Measurements from ENCODE around the gene RAB11FIP3. TPM values are rescaled to one million over a fixed set of nuclear protein-coding genes. Genes with fewer than 3 reads are reported as not detected.

RAB11FIP3 gene
- total and polyA plus RNA-seq, 10 of the 15 experiments (the other 5 are each of a cell fraction or from before 2014, with no cell fraction given): 1.2 to 27.3 (median 7.7) TPM

DNA sequence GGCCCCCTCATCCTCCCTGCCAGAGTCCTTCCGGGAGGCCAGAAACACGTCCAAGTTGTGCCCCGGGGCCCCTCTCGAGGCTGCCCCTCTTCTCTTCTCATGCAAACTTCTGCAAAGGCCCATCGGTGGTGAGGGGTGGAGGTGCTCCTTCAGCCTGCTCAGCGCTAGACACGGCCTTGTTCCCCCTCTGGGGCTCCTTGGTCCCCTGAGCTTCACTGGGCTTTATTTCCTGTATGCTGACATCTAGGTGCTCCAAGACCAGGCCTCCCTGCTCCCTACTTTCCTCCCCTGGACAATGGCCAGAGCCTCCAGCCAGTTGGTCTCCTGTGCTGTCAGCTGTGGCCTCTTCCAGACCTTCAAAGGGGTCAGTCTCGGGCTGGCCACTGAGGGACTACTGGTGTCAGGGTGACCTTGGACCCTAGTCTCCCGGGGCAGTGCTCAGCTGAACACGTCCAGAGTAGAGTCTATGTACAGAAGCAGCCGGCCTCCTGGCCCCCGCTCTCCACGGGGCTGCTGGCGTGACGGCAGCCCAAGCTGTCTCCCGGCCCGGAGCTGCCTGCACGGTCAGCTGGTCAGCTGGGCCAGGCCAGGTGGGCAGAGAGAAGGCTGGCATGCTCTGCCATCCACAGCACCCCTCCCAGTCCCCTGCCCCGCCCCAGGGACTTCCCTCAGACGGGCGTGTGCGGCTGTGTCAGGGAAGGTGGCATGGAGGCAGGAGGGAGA, 133.0 kb downstream of the RAB11FIP3 start:
- no TSS peak for BruUV-seq (replicated peaks)
- H4K20me1 ChIP-seq (ENCODE audit: control insufficient read depth, insufficient read depth): no peaks in the 10 kb centered on the region
- H3K4me2 ChIP-seq (ENCODE audit: control insufficient read depth, insufficient read depth): no peak overlapping the region
- SMC1A ChIA-PET (ENCODE audit: uncharacterized antibody, unreplicated experiment): no interaction called here
- H3K36me3 ChIP-seq (ENCODE audit: control insufficient read depth in 2 of 2, insufficient read depth in 2 of 2, low read length in 1 of 2): no peaks in the 10 kb centered on the region; a peak in 1 of 4 replicates
- RAD21 ChIA-PET (ENCODE audit: unreplicated experiment): no interaction called here
- H3K4me1 ChIP-seq (ENCODE audit: control insufficient read depth, insufficient read depth, low read length): no peaks in the 10 kb centered on the region
- FAIRE-seq: no peak
- no peaks in the 10 kb centered on the region for H3K9me3 ChIP-seq (replicated peaks; ENCODE audit: control insufficient read depth, insufficient read depth, low read length)
- WGBS (ENCODE audit: insufficient coverage, insufficient replicate concordance, low lambda C conversion rate, missing lambda C conversion rate): 14% methylated on average over 22 of the region's 22 CpGs
- H3K4me3 ChIP-seq: no peak overlapping the region
- CTCF ChIA-PET: no interaction called here
- no peak for DNase-seq (ENCODE audit: low read depth, low spot score)
- TF ChIP-seq ZNF24 (IDR thresholded peaks at IDR 0.05) (no peak), NR2C2 (IDR thresholded peaks at IDR 0.05; ENCODE audit: borderline replicate concordance, control insufficient read depth, insufficient read length, low read depth) (no peak), SRF (IDR thresholded peaks at IDR 0.05; ENCODE audit: low read depth in 2 of 2, low read length in 2 of 2) (no peak)
- TF ChIP-seq, protein P1, sequence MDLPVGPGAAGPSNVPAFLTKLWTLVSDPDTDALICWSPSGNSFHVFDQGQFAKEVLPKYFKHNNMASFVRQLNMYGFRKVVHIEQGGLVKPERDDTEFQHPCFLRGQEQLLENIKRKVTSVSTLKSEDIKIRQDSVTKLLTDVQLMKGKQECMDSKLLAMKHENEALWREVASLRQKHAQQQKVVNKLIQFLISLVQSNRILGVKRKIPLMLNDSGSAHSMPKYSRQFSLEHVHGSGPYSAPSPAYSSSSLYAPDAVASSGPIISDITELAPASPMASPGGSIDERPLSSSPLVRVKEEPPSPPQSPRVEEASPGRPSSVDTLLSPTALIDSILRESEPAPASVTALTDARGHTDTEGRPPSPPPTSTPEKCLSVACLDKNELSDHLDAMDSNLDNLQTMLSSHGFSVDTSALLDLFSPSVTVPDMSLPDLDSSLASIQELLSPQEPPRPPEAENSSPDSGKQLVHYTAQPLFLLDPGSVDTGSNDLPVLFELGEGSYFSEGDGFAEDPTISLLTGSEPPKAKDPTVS (IDR thresholded peaks at IDR 0.05; ENCODE audit: low read depth, low read length): no peak
- no peak overlapping the region for H2AFZ ChIP-seq (ENCODE audit: control insufficient read depth, low read depth, low read length)
- H3K9ac ChIP-seq (ENCODE audit: control insufficient read depth, insufficient read depth, low read length): no peak overlapping the region
- H3K27ac ChIP-seq (ENCODE audit: control insufficient read depth, insufficient read depth): no peak overlapping the region
- H3K79me2 ChIP-seq (ENCODE audit: control insufficient read depth, insufficient read depth, low read length): no peaks in the 10 kb centered on the region
- intact Hi-C loops (cut with micrococcal nuclease; ENCODE audit: unreplicated experiment): no loop called here
- POLR2A ChIA-PET: interaction anchor here (0.6 kb wide), 1 partner anchor 442 kb away, joined by 3 read pairs; no protein-coding TSS in a partner anchor
- in situ Hi-C loops (cut with MboI): no loop called here
- peaks cover 4 to 9% of the 10 kb centered on the region in 2 experiments; a peak in 3 of 4 replicates for H3K27me3 ChIP-seq (replicated peaks in 1 of 2; ENCODE audit: control insufficient read depth in 2 of 2, insufficient read depth in 2 of 2, low read length in 1 of 2)
- ATAC-seq: peak; percentile 9; the same call in 1 of the 3 replicates

DNA sequence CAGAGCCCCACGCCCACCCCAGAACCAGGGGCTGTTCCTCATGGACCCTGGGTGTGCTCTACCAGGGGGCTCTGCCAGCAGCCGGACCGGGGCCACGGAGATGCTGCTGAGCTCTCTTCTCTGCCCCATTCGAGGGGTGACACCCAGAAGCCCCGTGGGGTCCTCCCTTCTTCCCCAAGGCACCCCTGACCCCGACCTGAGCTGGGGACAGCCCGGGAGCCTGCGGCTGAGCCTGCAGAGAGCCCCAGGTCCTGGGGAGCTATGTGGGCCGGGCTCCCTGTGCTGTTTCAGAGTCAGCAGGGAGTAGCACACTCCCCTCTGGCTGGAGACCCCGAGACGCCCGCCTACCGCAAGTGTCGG, 133.6 kb downstream of the RAB11FIP3 start:
- TF ChIP-seq CBFB (IDR thresholded peaks at IDR 0.05; ENCODE audit: low read depth) (no peak), SPI1 (IDR thresholded peaks at IDR 0.05; ENCODE audit: borderline replicate concordance, insufficient read depth, low read depth, low read length) (no peak), ZNF384 (IDR thresholded peaks at IDR 0.05; ENCODE audit: borderline replicate concordance, low read depth, low read length) (no peak)
- TF ChIP-seq, protein P2, sequence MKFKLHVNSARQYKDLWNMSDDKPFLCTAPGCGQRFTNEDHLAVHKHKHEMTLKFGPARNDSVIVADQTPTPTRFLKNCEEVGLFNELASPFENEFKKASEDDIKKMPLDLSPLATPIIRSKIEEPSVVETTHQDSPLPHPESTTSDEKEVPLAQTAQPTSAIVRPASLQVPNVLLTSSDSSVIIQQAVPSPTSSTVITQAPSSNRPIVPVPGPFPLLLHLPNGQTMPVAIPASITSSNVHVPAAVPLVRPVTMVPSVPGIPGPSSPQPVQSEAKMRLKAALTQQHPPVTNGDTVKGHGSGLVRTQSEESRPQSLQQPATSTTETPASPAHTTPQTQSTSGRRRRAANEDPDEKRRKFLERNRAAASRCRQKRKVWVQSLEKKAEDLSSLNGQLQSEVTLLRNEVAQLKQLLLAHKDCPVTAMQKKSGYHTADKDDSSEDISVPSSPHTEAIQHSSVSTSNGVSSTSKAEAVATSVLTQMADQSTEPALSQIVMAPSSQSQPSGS (IDR thresholded peaks at IDR 0.05; ENCODE audit: low read length): no peak
- TF ChIP-seq, protein P3, sequence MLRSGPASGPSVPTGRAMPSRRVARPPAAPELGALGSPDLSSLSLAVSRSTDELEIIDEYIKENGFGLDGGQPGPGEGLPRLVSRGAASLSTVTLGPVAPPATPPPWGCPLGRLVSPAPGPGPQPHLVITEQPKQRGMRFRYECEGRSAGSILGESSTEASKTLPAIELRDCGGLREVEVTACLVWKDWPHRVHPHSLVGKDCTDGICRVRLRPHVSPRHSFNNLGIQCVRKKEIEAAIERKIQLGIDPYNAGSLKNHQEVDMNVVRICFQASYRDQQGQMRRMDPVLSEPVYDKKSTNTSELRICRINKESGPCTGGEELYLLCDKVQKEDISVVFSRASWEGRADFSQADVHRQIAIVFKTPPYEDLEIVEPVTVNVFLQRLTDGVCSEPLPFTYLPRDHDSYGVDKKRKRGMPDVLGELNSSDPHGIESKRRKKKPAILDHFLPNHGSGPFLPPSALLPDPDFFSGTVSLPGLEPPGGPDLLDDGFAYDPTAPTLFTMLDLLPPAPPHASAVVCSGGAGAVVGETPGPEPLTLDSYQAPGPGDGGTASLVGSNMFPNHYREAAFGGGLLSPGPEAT (IDR thresholded peaks at IDR 0.05; ENCODE audit: low read depth): no peak
- SMC1A ChIA-PET (ENCODE audit: uncharacterized antibody, unreplicated experiment): no interaction called here
- Histone ChIP-seq H3K36me3 (ENCODE audit: control insufficient read depth in 2 of 2, insufficient read depth in 2 of 2, low read length in 1 of 2) (no peaks in the 10 kb centered on the region), H3K27ac (ENCODE audit: control insufficient read depth, insufficient read depth) (no peak overlapping the region), H3K4me1 (ENCODE audit: control insufficient read depth, insufficient read depth, low read length) (no peaks in the 10 kb centered on the region), H3K9ac (ENCODE audit: control insufficient read depth, insufficient read depth, low read length) (no peak overlapping the region), H2AFZ (ENCODE audit: control insufficient read depth, low read depth, low read length) (no peak overlapping the region), H3K79me2 (ENCODE audit: control insufficient read depth, insufficient read depth, low read length) (no peaks in the 10 kb centered on the region), H3K27me3 (replicated peaks in 1 of 2; ENCODE audit: control insufficient read depth in 2 of 2, insufficient read depth in 2 of 2, low read length in 1 of 2) (peaks cover 4 to 9% of the 10 kb centered on the region in 2 experiments; a peak in 3 of 4 replicates), H3K4me3 (no peak overlapping the region), H3K4me2 (ENCODE audit: control insufficient read depth, insufficient read depth) (no peak overlapping the region), H3K9me3 (replicated peaks; ENCODE audit: control insufficient read depth, insufficient read depth, low read length) (no peaks in the 10 kb centered on the region), H4K20me1 (ENCODE audit: control insufficient read depth, insufficient read depth) (no peaks in the 10 kb centered on the region)
- in situ Hi-C loops (cut with MboI): no loop called here
- RAD21 ChIA-PET (ENCODE audit: unreplicated experiment): no interaction called here
- DNase-seq (ENCODE audit: low read depth, low spot score) (no peak), ATAC-seq (no peak), FAIRE-seq (no peak)
- BruUV-seq (replicated peaks): no TSS peak
- 41% methylated on average over 12 of the region's 15 CpGs for WGBS (ENCODE audit: insufficient coverage, insufficient replicate concordance, low lambda C conversion rate, missing lambda C conversion rate)
- intact Hi-C loops (cut with micrococcal nuclease; ENCODE audit: unreplicated experiment): no loop called here
- CTCF ChIA-PET: no interaction called here
- POLR2A ChIA-PET: interaction anchor here (0.6 kb wide), 1 partner anchor 442 kb away, joined by 3 read pairs; no protein-coding TSS in a partner anchor
